ENCODE measurements around the gene TAGLN2.
A peak's percentile ranks its signal among the peaks of the same experiment; 100 is the strongest.
"Not testable (repeated sequence)": the region's sequence is repeated elsewhere in the genome, so short reads cannot be mapped to it uniquely, and the experiment has no call there.

Gene TAGLN2

DNA sequence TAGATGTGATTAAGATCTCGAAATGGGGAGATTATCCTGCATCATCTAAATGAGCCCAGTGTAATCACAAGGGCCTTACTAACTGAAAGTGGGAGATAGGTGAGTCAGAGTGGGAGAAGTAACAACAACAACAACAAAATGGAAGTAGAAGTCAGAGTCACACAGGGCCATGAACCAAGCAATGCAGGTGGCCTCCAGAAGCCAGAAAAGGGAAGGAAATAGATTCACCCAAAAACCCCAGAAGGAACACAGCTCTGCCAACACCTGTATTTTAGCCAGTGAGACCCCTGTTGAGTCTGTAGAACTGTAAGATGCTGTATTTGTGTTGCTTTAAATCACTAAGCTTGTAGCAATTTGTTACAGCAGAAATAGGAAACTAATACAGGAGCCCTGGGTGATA, 4.1 kb downstream of the TAGLN2 start:
- DNase-seq (ENCODE audit: low spot score), result no peak

DNA sequence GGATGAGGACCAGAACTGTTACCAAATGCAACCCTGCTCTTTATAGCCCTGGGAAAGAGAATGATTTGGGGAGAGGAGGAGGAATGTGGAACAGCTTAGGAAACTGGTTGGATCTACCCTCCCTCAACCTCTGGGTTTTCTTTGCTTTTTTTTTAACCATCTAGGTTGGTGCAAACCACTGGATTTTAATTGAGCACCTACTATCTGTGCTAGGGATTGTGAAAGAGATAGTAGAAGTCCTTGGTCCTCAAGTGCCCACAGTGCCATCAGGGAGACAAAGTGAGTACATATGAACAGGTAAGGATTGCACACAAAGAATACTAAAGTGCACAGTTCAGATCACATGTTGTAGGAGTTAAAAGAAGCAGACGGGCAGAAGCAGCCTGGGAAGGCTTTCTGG, 4.7 kb downstream of the TAGLN2 start:
- no peak for DNase-seq (ENCODE audit: low spot score)

DNA sequence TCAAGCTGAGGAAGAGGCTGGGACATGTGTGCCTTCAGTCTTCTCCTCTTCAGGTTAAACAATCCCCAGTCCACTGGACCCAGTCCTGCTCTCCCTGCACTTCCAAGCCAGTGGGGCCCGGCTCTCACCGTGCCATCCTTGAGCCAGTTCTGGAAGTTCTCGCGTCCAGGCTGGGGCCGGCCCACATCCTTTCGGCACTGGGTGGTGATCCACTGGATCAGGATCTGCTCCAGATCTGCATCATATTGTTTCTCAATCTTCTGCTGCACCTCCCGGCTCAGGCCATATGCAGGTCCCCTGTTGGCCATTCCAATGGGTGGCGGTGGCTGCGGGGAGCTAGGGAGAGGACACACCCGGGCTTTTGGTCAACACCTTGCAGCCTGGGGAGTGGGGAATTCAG, 5.1 kb downstream of the TAGLN2 start:
- DNase-seq (ENCODE audit: low spot score), result no peak

DNA sequence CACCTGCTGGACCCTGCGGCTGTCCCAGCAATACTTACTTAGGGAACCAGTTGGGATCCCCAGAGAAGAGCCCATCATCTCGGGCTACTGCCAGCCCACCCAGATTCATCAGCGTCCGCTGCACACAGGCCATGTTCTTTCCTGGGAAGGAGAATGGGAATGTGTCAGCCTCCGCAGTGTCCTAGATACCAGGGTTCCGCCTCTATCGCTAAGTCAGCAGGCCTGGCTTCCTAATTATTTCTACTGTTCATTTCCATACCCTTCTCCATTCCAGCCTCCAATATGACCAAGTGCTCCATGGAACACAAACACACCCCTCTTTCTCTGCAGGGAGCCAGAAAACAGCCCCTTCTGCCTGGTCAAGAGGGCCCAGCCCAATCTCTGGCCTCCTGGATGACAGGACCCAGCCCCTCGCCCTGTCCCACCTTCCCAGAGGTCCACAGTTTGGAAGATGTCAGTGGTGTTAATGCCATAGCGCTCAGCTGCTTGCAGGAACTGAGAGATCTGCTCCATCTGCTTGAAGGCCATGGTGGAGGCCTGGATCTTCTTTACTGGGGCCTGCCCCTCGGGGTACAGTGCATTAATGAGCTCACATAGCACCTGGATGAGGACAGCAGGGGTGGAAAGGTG, 6.0 kb downstream of the TAGLN2 start:
- no peak for DNase-seq (ENCODE audit: low spot score)

DNA sequence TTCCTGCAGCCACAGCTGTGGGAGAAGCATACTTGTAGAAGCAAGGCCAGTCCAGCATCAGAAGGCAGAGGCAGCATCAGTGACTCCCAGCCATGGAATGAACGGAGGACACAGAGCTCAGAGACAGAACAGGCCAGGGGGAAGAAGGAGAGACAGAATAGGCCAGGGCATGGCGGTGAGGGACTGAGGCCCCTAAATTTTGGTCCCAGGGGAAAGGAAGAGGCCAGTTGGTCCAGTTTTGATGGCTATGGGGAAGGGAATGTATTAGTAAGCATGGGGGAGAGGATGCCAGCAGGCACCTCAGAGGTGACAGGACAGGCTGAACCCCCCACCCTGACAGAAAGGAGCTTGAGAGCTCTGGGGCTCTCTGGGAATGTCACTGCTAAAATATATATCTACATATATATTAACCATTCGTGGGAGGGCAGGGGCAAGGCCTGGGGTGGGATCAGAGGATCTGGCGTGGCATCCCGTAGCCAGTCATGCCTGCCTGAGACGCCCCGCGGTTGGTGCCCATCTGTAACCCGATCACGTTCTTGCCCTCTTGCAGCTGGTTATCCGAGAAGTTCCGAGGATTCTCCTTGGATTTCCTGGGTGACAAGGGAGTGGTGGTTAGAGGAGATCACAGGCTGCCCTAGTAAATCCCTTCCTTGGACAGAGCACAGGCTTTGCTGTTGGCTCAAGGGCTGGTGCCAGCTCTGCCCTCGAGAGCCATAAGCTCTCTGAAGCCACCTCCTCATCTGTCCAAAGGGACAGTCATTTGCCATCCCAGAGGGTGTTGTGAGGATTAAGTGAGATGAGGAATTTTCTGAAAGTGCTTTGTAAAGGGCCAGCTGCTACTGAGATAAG, 6.7 kb downstream of the TAGLN2 start:
- no peak for DNase-seq (ENCODE audit: low spot score)

DNA sequence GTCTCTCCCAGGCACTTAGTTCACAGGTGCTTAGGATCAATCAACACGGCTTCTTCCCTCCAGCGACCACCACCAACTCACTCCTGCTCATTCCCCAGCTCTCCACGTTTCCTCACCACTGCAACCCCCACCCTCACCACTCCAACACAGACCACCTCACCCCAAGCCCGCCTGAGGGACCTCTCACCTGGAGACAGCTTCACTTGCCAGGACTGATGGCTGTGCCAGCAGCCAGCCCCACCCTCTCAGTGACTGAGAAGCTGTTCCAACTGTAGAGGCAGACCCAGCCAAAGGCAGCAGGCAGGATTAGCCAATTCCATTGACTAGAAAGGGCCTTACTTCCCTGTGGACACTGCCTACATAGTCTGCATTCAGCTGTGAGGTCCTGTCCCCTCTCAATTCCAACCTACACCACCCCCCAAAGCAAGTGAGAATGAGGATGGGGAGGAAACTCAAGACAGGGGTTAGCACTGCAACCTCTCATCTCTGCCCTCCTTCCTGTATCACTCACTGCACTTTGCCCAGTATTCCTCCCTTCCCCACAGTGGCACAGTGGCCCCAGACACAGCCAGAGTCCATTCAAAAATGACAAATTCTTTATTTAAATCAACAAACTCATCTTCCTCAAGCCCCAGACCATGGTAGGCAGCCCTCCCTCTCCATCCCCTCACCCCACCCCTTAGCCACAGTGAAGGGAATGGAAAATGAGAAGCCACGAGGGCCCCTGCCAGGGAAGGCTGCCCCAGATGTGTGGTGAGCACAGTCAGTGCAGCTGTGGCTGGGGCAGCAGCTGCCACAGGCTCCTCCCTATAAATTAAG, 7.6 kb downstream of the TAGLN2 start:
- no peak for DNase-seq (ENCODE audit: low spot score)

DNA sequence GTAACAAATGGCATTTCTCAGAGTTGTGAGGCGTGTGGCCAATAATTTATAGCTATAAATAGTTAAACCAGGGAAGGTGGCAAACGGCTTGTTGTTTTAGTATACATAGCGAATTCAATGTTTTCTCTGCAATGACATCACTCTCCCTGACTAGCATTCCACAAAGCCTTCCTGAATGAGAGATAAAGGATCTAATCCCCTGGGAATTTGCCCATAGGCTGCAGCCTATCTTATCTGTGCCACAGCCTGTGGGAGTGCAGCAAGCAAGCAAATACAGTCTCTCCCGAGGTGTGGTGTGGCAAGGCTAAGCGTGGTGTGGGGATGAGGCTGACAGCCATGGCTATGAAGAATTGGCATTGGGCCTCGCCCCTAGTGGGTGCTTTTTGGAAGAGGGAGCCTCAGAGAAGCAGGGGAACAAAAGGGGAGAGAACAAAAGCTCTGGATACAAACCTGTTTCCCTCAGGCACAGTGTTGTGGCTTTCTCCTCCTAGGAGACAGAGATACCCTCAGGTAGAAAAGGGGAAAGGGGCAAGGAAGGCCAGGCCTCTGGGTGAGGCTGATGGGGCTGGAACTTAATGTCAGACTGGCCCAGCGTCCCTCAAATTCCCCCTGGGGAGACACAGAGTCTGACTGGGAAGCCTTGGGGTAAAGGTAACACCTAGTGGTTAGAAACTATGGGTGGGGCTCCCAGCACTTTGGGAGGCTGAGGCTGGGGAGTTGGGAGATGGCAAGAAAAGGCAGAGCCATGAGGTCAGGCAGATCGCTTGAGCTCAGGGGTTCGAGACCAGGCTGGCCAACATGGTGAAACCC, 8.9 kb downstream of the TAGLN2 start:
- DNase-seq (ENCODE audit: low spot score), result peak; percentile 64

DNA sequence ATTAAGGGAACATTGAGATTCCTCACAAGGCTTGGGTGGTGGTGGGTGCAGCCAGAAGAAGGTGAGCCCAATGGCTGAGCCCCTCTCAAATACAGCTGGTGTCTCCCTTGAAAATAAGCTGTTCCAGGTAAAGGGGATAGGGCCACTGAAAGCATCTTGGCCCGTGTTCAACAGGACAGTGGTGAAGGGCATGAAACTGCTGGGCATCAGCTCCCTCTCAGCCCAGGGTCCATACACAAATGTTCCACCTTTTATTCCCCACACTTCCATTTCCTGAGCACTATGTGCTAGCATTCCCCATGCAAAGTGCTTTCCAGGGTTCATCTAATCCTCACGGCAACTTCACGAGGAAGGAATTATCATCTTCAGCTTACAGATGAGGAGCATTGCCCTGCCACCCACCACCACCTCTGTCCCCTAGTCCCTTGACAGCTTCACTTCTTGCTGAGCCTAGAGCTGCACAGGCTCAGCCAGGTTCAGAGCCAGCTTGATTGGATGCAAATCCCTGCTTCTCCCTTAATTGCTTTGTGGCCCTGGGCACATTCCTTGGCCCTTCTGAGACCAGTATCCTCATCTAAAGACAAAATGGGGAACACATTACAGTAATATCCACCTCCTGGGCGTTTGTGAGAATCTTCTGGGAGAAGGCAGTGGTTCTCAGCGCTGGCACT, 9.6 kb downstream of the TAGLN2 start:
- DNase-seq (ENCODE audit: low spot score), result no peak

DNA sequence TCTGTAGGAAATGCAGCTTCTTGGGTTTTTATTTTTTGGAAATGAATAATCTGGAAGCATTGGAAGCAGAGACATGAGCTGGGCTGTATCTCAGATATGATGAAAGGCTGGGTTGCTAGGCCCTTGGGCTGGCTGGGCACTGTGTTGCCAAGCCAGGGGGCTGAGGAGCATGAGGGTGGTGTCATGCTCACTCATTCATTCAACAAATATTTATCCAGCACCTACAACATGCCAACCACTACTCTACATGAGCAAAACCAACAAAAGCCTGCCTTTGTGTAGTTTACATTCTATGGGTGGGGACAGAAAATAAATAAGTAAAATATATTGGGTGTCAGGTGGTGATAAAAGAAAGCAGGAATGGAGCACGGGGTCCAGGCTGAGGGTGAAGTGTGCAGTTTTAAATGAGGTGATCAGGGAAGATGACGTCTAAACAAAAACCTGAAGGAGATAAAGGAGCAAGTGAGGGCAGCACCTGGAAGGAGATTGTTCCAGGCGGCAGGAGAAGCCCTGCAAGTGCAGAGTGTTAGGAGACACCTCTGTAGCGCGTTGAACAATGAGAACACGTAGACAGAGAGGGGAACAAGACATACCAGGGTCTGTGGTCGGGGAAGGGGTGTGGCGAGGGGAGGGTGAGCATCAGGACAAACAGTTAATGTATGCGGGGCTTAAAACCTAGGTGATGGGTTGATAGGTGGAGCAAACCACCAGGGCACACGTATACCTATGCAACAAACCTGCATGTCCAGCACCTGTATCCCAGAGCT, 10.9 kb downstream of the TAGLN2 start:
- DNase-seq (ENCODE audit: low spot score), result no peak

DNA sequence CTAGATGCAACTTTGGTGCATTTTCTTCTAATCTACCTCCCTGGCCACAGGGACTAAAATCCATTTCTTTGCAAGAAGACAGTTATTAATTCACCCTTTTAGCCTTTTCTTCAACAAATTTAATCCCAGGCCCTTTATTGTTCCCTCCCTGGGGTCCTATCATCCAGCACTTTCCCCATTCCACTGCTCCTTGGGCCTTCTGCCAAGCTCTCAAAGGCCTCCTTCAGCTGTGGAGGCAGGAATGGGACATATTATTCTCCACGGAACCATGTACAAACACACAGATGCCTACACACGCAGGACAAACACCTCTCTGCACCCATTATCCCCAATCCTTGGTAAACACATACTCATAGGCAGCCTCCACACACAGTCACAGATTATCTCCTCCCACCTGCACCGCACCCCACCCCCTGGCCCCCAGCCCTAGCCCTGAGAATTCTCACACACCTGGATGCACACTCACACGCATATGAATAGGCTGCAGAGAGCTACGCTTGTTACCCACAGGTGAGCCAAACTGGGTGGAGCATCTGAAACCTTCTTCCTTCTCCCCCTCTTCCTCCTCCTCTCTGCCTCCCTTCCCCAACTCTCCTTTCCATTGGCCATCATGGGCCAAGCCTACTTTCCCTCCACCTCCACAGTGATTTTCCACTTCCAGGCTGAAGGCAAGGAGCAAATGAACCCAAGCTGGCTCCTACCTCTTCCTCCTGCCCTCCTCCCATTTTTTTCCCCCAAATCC, 11.7 kb downstream of the TAGLN2 start:
- no peak for DNase-seq (ENCODE audit: low spot score)

DNA sequence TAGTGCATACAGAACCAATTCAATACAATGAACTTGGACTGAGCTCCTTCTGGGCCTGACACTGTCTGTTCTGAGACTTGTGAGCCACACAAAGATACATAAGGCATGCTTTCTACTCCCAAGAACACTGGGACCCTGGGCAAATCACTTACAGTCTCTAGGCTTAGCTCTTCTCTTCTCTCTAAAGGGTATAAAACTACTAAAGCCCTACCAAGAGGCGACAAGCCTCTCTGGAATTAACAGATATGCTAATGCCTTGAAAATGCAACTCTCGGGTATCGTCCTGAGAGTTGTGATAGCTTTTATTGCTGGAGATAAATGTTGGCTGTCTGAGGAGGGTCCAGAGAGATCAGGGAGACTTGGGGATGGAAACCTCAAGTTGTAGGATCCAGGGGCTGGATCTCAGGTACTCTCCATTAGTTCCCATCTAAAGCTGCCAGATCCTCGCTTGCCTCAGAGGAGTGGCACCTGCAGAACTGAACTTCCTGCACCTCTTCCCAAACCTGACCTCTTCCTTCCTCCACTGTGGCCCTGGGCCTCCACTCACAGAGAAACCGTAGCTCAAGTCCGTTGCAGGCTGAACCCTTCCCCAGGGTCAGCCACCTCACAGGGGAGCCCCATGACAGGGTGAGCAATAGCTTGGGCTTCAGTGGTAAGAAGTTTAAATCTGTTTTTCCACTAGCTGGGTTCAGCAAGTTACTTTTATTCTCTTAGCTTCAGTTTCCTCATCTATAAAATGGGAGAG, 13.8 kb downstream of the TAGLN2 start:
- no peak for DNase-seq (ENCODE audit: low spot score)

DNA sequence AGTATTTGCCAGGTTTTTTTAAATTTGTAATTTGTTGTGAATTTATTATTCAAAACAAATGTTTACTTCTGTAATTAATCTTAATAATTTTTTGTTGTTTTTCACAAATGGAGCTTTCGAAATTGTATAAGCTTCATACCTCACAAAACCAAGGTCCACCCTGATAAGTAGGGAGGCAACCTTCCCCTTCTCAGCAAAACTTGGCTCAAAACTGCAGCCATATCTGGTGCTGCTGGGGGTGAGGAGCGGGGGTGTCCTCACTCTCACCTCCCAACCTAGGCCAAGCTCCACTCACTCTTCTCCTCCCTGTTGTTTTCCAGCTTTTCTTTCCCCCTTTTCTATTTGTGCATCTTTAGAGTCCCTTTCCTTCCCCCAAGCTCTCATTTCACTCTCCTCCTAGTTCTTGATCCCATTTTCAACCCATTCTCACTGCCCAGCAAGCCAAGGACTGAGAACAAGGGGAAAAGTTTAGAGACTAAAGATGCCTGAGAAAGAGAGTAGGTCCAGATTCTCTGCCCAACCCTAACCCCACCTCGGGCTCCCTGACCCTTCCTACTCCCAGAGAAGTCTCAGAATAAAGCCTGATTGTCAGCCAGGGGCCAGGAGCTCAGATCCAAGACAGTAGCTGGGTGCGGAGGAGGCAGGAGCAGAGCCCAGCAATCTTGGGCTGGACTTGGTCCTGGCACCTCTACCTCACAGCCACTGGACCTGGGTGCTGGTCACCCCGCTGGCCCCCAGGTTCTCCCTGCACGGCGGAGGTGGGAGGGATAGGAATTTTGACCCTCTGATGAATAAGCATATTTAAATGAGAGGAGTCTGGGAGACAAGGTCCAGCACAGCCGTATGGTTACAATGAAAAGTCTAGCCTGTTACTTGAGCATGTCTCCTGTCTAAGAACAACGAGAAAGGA, 17.0 kb downstream of the TAGLN2 start:
- DNase-seq (ENCODE audit: low spot score), result no peak

DNA sequence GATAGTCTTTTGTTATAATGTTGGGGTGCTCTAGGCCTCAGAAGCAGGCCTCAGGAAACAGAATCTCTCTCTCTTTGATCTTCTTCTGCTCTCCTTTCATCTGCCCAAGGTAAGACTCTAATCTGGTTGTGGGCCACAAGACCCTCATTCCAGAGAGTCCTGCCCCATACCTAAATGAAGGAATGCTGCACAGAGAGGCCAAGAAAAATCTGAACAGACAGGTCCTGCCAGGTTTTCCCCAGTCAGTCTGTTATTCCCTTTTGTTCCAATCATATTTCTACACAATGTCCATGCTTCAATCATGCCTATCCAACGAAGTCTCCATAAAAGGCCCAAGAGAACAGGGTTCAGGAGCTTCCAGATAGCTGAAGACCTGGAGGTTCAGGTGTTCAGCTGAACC, 18.3 kb downstream of the TAGLN2 start:
- DNase-seq (ENCODE audit: low spot score), result no peak

DNA sequence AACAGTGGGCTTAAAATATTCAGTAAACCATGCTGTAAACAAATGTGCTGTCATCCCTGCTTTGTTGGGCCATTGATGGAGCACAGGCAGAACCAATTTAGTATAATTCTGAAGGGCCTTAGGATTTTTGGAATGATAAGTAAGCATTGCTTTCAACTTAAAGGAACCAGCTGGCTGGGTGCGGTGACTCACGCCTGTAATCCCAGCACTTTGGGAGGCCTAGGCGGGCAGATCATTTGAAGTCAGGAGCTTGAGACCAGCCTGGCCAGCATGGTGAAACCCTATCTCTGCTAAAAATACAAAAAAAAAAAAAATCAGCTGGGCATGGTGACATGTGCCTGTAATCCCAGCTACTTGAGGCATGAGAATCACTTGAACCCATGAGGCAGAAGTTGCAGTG, 21.3 kb downstream of the TAGLN2 start:
- DNase-seq (ENCODE audit: low spot score), result not testable (repeated sequence)

DNA sequence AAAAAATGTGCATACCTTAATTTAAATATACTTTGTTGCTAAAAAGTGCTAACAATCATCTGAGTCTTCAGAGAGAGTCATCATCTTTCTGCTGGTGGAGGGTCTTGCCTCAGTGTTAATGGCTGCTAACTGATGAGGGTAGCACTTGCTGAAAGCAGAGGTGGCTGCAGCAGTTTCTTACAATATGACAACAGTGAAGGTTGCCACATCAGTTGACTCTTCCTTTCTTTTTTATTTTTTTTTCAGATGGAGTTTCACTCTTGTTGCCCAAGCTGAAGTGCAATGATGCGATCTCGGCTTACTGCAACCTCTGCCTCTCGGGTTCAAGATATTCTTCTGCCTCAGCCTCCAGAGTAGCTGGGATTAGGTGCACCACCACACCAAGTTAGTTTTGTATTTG, 22.8 kb downstream of the TAGLN2 start:
- DNase-seq (ENCODE audit: low spot score), result no peak

DNA sequence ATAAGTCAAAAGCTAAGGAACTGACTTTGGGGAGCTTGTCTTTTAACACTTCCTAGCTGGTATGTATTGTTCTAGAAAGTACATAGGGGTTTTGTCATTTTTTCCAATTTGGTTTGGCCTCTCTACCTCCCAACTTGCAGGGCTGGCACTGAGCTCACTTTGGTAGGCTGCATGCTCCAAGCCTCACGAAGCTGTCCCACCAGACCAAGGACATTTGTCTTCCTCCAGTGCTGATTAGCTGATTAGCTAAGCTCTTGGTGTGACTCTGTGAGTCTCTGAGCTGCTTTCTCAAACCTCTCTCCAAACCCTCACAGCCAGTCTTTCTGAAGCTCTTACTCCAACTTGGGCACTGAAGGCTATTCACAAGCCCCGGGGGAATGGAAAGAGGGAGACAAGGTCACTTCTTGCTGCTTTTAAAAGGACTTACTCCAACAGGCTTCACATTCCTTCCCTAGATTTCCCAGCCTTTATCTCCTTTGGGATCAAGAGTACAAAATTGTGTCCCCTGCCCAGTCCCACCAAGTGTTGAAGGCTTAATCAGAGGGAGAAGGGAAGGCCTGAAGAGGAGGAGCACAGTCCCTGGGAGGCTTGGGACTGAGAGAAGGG, 24.4 kb downstream of the TAGLN2 start:
- no peak for DNase-seq (ENCODE audit: low spot score)

DNA sequence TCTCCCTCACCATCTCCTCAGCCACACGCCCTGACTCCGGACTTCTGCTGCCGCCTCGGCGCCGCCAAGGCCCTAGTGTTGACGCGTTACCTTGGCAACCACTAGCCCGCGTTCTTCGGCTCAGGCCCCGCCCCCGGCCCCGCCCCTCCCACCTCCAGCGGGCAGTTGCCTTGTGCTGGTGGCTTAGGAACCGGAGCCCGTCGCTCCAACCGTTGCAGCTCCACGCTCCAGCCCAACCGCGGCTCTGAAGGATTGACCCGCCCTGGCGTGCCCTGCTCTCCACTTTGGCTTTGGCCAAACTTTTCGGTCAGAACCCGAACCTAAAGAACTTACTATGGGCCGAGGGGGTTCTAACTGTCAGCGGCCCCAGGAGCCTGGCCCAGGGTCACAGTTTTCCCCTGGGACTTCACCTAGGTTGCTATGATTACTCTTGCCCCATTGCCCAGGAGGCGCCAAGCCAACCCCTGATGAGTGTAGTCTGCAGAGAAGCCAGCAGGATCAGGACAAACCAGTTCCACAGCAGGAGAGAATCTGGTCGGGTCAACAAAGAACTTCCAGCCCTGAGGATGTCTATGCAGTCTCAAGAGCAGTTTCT, 25.1 kb downstream of the TAGLN2 start, which contains the start of gene CFAP45:
TSS of gene CFAP45 (minus strand) at position 80 of the 595 bp plus-strand sequence. CDS start at position 13, 67 bp downstream.
- DNase-seq (ENCODE audit: low spot score), result peak; percentile 90

All from AG08395 (cell line).